Measurements from ENCODE around the gene POLR3GL.

Gene POLR3GL

DNA sequence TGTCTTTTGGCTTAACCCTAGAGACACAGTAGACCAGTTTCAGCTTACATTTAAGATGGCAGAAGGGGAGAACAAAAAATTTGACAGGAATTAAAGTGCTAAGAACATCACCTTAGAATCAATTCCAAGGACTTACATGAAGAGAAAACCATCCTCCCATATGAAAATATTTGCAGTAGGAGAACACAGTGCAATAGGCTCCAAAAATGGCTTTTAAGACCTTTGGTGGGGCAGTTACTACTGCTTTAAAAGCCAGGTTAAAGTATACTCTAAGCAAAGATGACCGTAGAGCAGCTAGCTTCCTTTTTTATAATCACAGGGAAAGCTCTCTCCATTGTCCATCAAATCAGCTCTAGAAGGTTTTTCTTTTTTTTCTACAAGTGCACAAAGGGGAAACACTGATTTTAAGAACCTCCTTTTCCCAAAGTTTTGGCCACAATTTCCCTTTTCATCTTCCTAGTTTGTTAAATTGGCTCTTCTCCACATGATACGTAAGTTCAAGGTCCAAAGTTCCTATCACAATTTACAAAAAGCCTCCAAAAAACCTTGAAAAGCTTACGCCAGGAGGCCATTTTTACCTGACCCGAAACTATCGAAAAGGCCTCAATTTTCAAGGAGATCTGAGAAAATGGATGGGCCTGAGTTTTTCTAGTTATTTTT lies 28.6 kb downstream of the POLR3GL start:
- DNase-seq (ENCODE audit: low read depth): no peak

GRCh38 chr1:145993618-145994390 lies 29.3 kb downstream of the POLR3GL start:
- no peak for DNase-seq (ENCODE audit: low read depth)

DNA sequence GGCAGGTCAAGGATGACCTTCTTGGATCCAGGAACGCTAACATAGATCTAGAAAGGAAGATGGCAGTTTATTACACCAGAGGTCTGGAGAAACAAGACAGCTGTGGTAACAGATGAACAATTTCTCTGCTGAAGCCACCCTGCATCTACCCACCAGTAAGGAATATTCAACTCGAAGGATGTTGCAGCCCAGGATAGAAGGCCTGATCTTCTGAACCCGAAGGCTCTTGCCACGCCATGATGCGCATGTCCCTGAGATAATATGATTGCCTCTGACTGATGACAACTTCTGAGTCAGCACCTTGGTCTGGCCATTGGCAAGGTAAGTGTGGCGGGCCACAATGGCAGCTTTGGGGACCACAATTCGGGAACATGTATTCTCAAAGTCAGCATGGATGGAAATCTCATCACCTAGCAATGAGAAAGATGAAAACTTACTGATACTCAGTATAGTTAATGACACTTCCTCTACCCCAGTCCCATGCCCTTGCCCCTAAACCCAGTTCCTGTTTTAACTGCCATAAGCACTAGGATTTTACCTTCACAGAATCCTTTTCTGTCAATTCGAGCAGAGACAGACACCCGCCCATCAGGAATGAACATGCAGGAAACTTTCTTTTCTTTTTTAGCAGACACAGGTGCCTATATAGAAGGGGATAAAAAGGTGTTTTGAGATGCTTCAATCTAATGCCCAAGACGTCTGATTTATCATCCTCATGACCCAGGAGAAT lies 30.1 kb downstream of the POLR3GL start:
- DNase-seq (ENCODE audit: low read depth): no peak

DNA sequence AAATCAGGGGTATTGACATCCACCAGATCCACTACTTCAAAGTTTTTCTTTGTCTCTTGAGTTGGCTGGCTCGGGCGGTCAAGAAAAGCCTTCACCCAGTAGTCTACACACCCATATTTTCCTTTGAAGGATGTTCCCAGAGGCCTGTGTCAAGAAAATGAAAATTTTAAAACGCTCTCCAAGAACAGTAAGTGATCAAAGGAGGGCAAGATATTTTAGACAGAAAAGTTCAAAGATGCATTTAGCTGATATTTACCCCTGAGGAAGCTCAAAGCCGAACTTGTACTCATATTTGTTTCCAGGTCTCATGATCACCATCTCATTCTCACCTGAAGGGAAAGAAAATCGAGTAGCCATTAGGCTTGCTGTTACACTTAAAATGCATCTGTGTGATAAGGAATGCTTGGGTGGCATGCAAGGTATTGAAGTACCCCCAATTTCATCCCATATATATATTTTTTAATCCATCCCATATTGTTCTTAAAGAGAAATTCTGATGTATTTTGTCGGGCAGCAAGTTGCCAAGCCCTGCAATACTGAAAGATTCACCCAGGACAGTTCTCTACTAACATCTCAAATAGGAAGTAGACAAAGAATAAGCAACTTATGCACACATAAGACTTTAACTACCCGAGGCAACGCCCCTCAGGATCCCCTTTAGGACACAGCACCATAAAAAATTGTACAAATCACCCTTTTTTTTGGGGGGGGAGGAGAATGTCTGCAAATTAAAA lies 30.8 kb downstream of the POLR3GL start:
- no peak for DNase-seq (ENCODE audit: low read depth)

- no peak for DNase-seq (ENCODE audit: low read depth)
These were observed 31.5 kb downstream of the POLR3GL start for GRCh38 chr1:145995964-145996432.

DNA sequence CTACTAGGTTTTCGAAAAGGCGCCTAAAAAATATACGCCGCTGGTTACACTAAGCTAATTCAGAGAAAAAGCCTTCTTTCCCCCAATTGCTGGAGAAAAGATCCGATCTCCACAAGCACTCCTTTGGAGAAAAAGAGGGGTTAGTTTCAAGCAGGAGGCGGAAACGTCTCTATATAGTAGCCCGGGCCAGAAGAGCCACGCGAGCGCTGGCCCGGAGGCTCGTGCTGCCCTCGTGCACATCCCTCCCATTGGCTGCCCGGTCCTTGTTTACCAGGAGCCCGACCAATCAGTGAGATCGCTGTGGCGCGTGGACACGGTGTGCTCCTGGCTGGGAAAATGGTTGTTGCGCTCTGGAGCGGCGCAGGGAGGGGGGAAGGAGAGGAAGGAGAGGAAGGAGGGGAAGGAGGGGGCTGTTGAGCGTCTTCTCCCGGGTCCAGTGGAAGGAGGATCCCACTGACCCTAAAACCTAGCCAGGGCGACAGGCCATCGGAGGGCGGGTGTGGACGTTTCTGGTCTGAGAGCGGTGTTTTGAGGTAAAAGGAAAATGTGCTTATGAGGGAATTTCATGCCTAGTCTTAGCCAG lies 32.0 kb downstream of the POLR3GL start, which contains the start of gene TXNIP:
TXNIP (minus strand) TSS at position 147 of the 583 bp plus-strand sequence. CDS start 313 bp downstream, outside the sequence.
- DNase-seq (ENCODE audit: low read depth): peak; percentile 98

- no peak for DNase-seq (ENCODE audit: low read depth)
These were observed 32.7 kb downstream of the POLR3GL start for GRCh38 chr1:145997016-145997717.

GRCh38 chr1:145997718-145998023 lies 33.2 kb downstream of the POLR3GL start:
- no peak for DNase-seq (ENCODE audit: low read depth)

DNA sequence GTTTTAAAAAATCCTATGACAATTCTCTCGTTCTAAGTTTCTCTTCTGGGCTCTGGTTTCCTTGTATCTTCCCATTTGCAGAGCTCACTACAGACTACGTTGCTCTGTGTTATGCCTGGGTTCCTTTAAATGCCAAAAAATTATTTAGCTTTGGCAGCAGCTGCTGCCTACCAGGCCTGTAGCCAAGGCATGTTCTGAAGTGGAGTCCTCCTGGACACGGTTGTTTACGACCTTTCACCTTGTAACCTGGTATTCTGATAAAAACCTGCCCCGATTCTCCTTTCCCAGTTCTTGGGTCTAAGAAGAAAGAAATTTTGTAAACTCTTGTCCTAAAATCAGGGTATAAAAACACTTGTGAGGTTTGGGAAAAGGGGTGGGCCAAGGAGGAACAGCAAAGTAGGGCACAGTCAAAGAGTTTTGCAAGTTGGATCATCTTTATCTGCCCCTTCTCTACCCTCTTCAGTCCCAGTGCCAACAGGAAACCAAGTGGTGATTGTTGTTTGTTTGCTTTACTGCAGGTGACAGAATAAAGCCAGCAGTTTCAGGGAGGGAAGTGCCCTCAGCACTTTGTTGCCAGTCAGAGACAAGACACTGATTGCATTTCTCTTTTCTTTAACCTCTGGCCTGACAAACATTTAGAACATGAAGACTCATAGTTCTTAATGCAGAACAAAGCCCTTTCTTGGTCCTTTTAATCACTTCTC lies 35.0 kb downstream of the POLR3GL start:
- no peak for DNase-seq (ENCODE audit: low read depth)

DNA sequence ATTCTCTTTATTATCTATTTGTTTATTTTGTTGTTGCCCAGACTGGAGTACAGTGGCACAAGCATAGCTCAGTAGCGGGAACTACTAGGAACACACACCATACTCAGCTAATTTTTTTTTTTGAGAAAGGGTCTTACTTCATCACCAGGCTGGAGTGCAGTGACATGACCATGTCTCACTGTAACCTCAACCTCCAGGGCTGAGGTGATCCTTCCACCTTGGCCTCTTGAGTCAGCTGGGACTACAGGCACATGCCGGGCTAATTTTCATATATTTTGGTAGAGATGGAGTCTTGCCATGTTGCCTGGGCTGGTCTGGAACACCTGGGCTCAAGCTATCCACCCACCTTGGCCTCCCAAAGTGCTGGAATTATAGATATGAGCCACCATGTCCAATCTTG lies 37.2 kb downstream of the POLR3GL start:
- DNase-seq (ENCODE audit: low read depth): no peak

GRCh38 chr1:146007489-146008133 lies 43.1 kb downstream of the POLR3GL start:
- no peak for DNase-seq (ENCODE audit: low read depth)

- DNase-seq (ENCODE audit: low read depth): no peak
These were observed 45.7 kb downstream of the POLR3GL start for GRCh38 chr1:146010126-146010738.

GRCh38 chr1:146012703-146013558 lies 48.4 kb downstream of the POLR3GL start:
- DNase-seq (ENCODE audit: low read depth): peak; percentile 72

DNA sequence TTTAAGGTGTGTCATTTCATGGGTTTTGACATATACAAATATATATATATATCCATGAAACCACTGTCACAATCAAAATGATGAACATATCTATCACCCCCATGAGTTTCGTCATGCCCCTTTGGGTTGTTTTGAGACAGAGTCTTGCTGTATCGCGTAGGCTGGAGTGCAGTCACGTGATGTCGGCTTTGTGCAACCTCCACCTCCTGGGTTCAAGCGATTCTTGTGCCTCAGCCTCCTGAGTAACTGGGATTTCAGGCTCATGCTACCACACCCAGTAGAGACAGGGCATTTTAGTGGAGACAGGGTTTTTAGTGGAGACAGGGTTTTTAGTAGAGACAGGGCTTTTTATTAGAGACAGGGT lies 49.1 kb downstream of the POLR3GL start:
- no peak for DNase-seq (ENCODE audit: low read depth)

- DNase-seq (ENCODE audit: low read depth): no peak
These were observed 52.4 kb downstream of the POLR3GL start for GRCh38 chr1:146016891-146017290.

DNA sequence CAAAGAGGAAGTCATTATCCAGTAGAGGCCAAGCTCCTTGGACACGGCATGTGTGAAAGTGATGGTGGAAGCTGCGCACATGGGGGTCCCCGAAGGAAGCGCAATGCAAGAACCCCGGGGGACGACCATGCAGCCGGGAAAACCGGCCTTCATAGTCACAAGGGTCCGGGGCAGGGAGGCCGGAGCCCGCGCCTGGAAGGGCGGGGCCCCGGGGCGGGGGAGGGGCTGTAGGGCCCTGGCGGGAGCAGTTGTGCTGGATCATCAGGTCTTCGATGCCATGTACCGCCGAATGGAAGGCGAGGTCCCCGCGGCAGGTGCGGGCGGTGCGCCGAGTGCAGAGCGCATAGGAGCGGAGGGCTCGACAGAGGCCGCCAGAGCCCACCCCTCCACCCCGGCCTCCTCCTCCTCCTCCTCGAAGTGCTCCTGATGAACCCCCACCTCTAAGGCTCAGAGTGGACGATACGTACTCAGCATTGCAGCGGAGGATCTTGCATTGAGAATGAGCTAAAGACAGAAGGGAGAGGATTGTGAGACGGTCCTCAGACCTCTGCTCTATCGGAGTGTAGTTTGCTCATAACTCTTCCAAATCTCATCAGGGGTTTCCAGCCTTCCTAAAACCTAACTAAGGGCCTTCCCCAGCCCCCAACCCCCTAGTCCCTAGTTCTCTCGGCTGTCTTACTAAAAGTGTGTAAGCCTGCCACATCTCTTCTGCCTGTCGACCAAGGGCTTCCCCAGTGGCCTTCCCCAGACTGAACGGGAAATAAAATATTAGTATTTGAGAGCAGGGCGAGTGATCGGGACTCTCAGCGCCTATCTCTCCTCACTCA lies 55.0 kb downstream of the POLR3GL start:
- no peak for DNase-seq (ENCODE audit: low read depth)
